Measurements from ENCODE around the gene CASS4. TPM values are rescaled to one million over a fixed set of nuclear protein-coding genes. Genes with fewer than 3 reads are reported as not detected.

CASS4 gene
- total RNA-seq, 2 experiments from 2014 or later, result 0.15 TPM; not detected in 1

- Histone ChIP-seq H3K4me3 (ENCODE audit: low read depth, low read length, poor library complexity, severe bottlenecking) (no peak overlapping the region), H3K4me2 (ENCODE audit: low read length) (no peak overlapping the region), H4K20me1 (ENCODE audit: insufficient read depth, low read length) (no peaks in the 10 kb centered on the region), H2AFZ (ENCODE audit: low read length) (no peak overlapping the region), H3K27ac (ENCODE audit: low read depth, low read length, poor library complexity, severe bottlenecking) (no peak overlapping the region), H3K36me3 (ENCODE audit: insufficient read depth, low read length) (no peaks in the 10 kb centered on the region), H3K79me2 (ENCODE audit: insufficient read depth, low read depth, low read length) (no peaks in the 10 kb centered on the region), H3K4me1 (ENCODE audit: insufficient read depth, low read length, poor library complexity, severe bottlenecking) (peaks cover 12% of the 10 kb centered on the region), H3K9me2 (ENCODE audit: insufficient read depth, low read length) (no peaks in the 10 kb centered on the region), H3K9me3 (ENCODE audit: low read length) (no peaks in the 10 kb centered on the region)
- BruUV-seq (replicated peaks), result no TSS peak
- ChIA-PET POLR2A (no interaction called here), CTCF (ENCODE audit: unreplicated experiment) (no interaction called here)
- intact Hi-C loops (cut with micrococcal nuclease; ENCODE audit: unreplicated experiment), result no loop called here
- TF ChIP-seq EZH2phosphoT487 (IDR thresholded peaks at IDR 0.05; ENCODE audit: borderline replicate concordance, low read depth, low read length) (no peak), CTCF (conservative IDR thresholded peaks at IDR 0.05; ENCODE audit: low read length) (no peak)
- no peak for DNase-seq (ENCODE audit: low spot score)
These were observed 15.7 kb downstream of the CASS4 start for GRCh38 chr20:56427797-56428196.

- Histone ChIP-seq H2AFZ (ENCODE audit: low read length) (no peak overlapping the region), H3K9me2 (ENCODE audit: insufficient read depth, low read length) (no peaks in the 10 kb centered on the region), H3K79me2 (ENCODE audit: insufficient read depth, low read depth, low read length) (no peaks in the 10 kb centered on the region), H3K9me3 (ENCODE audit: low read length) (no peaks in the 10 kb centered on the region), H4K20me1 (ENCODE audit: insufficient read depth, low read length) (no peaks in the 10 kb centered on the region), H3K4me1 (ENCODE audit: insufficient read depth, low read length, poor library complexity, severe bottlenecking) (peaks cover 12% of the 10 kb centered on the region), H3K36me3 (ENCODE audit: insufficient read depth, low read length) (no peaks in the 10 kb centered on the region), H3K27ac (ENCODE audit: low read depth, low read length, poor library complexity, severe bottlenecking) (no peak overlapping the region), H3K4me2 (ENCODE audit: low read length) (no peak overlapping the region), H3K4me3 (ENCODE audit: low read depth, low read length, poor library complexity, severe bottlenecking) (no peak overlapping the region)
- DNase-seq (ENCODE audit: low spot score), result no peak
- no peak for TF ChIP-seq CTCF (conservative IDR thresholded peaks at IDR 0.05; ENCODE audit: low read length)
- TF ChIP-seq EZH2phosphoT487 (IDR thresholded peaks at IDR 0.05; ENCODE audit: borderline replicate concordance, low read depth, low read length), result no peak
- BruUV-seq (replicated peaks), result no TSS peak
- ChIA-PET POLR2A (interaction anchor here (0.7 kb wide), 1 partner anchor 9 kb away, joined by 3 read pairs; no protein-coding TSS in a partner anchor), CTCF (ENCODE audit: unreplicated experiment) (interaction anchor here (0.6 kb wide), 1 partner anchor 30 kb away, joined by 3 read pairs; no protein-coding TSS in a partner anchor)
- intact Hi-C loops (cut with micrococcal nuclease; ENCODE audit: unreplicated experiment), result no loop called here
These were observed 16.4 kb downstream of the CASS4 start for GRCh38 chr20:56428410-56428809.

- no peaks in the 10 kb centered on the region for H3K79me2 ChIP-seq (ENCODE audit: insufficient read depth, low read depth, low read length)
- peak overlapping the region; percentile 99 for H2AFZ ChIP-seq (ENCODE audit: low read length)
- H4K20me1 ChIP-seq (ENCODE audit: insufficient read depth, low read length), result no peaks in the 10 kb centered on the region
- BruUV-seq (replicated peaks), result no TSS peak
- no peak overlapping the region for H3K27ac ChIP-seq (ENCODE audit: low read depth, low read length, poor library complexity, severe bottlenecking)
- no peaks in the 10 kb centered on the region for H3K36me3 ChIP-seq (ENCODE audit: insufficient read depth, low read length)
- no peaks in the 10 kb centered on the region for H3K9me2 ChIP-seq (ENCODE audit: insufficient read depth, low read length)
- H3K4me3 ChIP-seq (ENCODE audit: low read depth, low read length, poor library complexity, severe bottlenecking), result no peak overlapping the region
- DNase-seq (ENCODE audit: low spot score), result no peak
- peak overlapping the region; percentile 58; the same call in 1 of the 2 replicates for H3K4me2 ChIP-seq (ENCODE audit: low read length)
- intact Hi-C loops (cut with micrococcal nuclease; ENCODE audit: unreplicated experiment), result no loop called here
- peaks cover 12% of the 10 kb centered on the region for H3K4me1 ChIP-seq (ENCODE audit: insufficient read depth, low read length, poor library complexity, severe bottlenecking)
- POLR2A ChIA-PET, result interaction anchor here (0.7 kb wide), 1 partner anchor 9 kb away, joined by 3 read pairs; no protein-coding TSS in a partner anchor
- no peaks in the 10 kb centered on the region for H3K9me3 ChIP-seq (ENCODE audit: low read length)
- CTCF ChIA-PET (ENCODE audit: unreplicated experiment), result interaction anchor here (0.6 kb wide), 1 partner anchor 30 kb away, joined by 3 read pairs; no protein-coding TSS in a partner anchor
- TF ChIP-seq EZH2phosphoT487 (IDR thresholded peaks at IDR 0.05; ENCODE audit: borderline replicate concordance, low read depth, low read length) (no peak), CTCF (conservative IDR thresholded peaks at IDR 0.05; ENCODE audit: low read length) (no peak)
These were observed 16.8 kb downstream of the CASS4 start for GRCh38 chr20:56428881-56429280.
